Midbrain (tissue), 1 donor: ENCODE data around the gene PLEKHM3.

Experiments used
- DNase-seq: peaks from one replicate; lab custom pipeline; 2025; lab: John Stamatoyannopoulos, UW

The PLEKHM3 gene

GRCh38 chr2:207993151-207993763 lies 32.1 kb downstream of the PLEKHM3 start:
- DNase-seq = no peak

GRCh38 chr2:207991944-207992343 lies 33.4 kb downstream of the PLEKHM3 start:
- no peak for DNase-seq

- no peak for DNase-seq
These were observed 34.5 kb downstream of the PLEKHM3 start for GRCh38 chr2:207990784-207991183.

GRCh38 chr2:207988975-207989374 lies 36.4 kb downstream of the PLEKHM3 start:
- DNase-seq = no peak

- DNase-seq = no peak
These were observed 38.2 kb downstream of the PLEKHM3 start for GRCh38 chr2:207987025-207987716.

GRCh38 chr2:207984765-207985480 lies 40.4 kb downstream of the PLEKHM3 start:
- DNase-seq = no peak

GRCh38 chr2:207983641-207984042 lies 41.7 kb downstream of the PLEKHM3 start:
- no peak for DNase-seq

- no peak for DNase-seq
These were observed 47.0 kb downstream of the PLEKHM3 start for GRCh38 chr2:207978177-207978948.

- DNase-seq = no peak
These were observed 49.4 kb downstream of the PLEKHM3 start for GRCh38 chr2:207975921-207976320.

GRCh38 chr2:207974216-207974605 lies 51.1 kb downstream of the PLEKHM3 start:
- no peak for DNase-seq

- DNase-seq = no peak
These were observed 54.5 kb downstream of the PLEKHM3 start for GRCh38 chr2:207970826-207971180.

- DNase-seq = no peak
These were observed 55.0 kb downstream of the PLEKHM3 start for GRCh38 chr2:207970147-207970825.

- no peak for DNase-seq
These were observed 56.1 kb downstream of the PLEKHM3 start for GRCh38 chr2:207969249-207969648.

- DNase-seq = no peak
These were observed 58.2 kb downstream of the PLEKHM3 start for GRCh38 chr2:207967121-207967520.

GRCh38 chr2:207960911-207961310 lies 64.4 kb downstream of the PLEKHM3 start:
- no peak for DNase-seq

- no peak for DNase-seq
These were observed 65.2 kb downstream of the PLEKHM3 start for GRCh38 chr2:207960090-207960489.

- no peak for DNase-seq
These were observed 68.6 kb downstream of the PLEKHM3 start for GRCh38 chr2:207956771-207957170.

GRCh38 chr2:207955456-207955855 lies 69.9 kb downstream of the PLEKHM3 start:
- no peak for DNase-seq

- no peak for DNase-seq
These were observed 72.0 kb downstream of the PLEKHM3 start for GRCh38 chr2:207953354-207953753.

GRCh38 chr2:207952564-207953345 lies 72.6 kb downstream of the PLEKHM3 start:
- no peak for DNase-seq
